GM21528 (cell line): ENCODE measurements around the gene IGFBPL1.

Experiments used
- ATAC-seq: cut with Tn5 transposase; IDR thresholded peaks from one replicate; pipeline ENCODE4 v1.9.1; 2021; ENCODE audit warnings: mild to moderate bottlenecking, moderate library complexity; ENCODE audit not compliant: unreplicated experiment, low FRiP score

The IGFBPL1 gene

DNA sequence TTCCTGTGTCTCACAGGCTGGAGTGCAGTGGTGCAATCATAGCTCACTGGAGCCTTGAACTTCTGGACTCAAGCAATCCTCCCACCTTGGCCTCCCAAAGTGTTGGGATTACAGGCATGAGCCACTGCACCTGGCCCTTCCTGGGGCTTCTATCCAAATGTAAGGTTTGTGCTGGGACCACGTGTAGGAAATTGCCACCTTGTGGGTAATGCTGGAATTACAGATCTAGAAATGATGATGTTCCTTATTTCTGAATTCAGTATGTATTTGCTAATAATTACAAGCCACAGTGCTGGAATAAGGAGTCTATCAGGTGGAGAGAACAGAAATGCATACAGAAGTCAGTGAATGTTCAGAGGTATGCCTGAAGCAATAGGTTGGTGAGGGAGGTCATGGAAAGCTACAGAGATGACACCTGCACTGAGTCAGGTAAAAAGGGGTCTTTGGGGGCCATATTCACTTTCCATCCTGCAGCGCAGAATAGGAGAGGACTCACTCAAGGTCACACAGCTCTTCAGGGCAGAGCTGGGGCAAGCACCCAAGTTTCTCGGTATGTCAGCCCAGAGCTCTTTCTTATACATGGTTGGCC, 8.8 kb upstream of the IGFBPL1 start:
- no peak for ATAC-seq

GRCh38 chr9:38431116-38431515, 6.9 kb upstream of the IGFBPL1 start:
- no peak for ATAC-seq

DNA sequence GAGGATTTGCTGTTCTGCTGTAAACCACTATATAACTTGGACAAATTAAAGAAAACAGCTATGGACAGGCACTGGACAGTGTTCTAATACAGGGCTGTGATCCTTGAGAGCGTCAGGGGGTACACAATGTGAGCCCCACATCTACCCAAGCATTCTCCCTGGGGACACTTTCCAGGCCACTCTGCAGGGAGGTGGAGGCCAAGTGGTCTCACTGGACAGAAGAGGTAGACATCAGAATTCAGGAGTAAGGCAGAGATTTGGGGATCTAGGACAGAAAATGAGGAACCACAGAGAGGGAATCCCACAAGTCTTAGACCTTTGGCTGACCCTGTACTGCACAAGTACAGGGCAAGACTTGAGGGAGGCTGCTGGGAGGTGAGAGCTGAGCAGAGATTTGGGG, 3.8 kb upstream of the IGFBPL1 start:
- no peak for ATAC-seq

GRCh38 chr9:38424918-38425317, 664 bp upstream of the IGFBPL1 start:
- ATAC-seq, result no peak

GRCh38 chr9:38423273-38423972, 831 bp downstream of the IGFBPL1 start:
- no peak for ATAC-seq

DNA sequence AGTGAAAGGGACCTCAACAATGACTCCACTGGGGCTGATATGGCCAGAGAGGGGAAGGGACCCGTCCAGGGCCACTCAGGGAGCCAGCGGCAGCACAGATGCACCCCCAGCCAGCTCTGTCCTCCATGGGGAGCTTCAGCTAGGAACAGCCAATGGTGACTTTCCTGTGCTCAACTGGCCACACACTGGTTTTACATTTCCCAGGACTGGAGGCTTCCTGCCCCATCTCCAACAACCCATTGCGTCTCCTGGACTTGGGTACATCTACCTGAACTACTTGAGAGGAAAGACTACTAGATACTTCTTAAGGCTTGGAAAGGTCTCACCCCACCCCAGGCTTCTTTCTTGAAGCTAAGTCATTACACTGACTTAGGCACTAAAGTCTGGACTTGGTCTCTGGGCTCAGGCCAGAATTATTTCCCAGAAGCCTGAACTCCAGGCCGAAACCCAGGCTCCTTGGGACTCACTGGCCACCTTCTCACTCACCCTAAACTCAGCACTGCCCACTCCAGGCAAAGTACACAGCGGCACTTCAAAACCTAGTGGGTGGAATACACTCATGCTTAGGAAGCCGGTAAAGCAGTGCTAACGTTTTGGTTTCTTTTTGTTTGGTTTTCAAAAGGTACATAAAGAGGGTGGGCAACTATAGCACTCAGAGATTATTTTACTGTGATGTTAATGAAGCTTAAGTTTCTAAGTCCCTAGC, 1.5 kb downstream of the IGFBPL1 start:
- ATAC-seq, result no peak

- no peak for ATAC-seq
These were observed 2.6 kb downstream of the IGFBPL1 start for GRCh38 chr9:38421498-38422211.

GRCh38 chr9:38419181-38419580, 5.1 kb downstream of the IGFBPL1 start:
- no peak for ATAC-seq

- ATAC-seq, result no peak
These were observed 5.9 kb downstream of the IGFBPL1 start for GRCh38 chr9:38418366-38418765.

DNA sequence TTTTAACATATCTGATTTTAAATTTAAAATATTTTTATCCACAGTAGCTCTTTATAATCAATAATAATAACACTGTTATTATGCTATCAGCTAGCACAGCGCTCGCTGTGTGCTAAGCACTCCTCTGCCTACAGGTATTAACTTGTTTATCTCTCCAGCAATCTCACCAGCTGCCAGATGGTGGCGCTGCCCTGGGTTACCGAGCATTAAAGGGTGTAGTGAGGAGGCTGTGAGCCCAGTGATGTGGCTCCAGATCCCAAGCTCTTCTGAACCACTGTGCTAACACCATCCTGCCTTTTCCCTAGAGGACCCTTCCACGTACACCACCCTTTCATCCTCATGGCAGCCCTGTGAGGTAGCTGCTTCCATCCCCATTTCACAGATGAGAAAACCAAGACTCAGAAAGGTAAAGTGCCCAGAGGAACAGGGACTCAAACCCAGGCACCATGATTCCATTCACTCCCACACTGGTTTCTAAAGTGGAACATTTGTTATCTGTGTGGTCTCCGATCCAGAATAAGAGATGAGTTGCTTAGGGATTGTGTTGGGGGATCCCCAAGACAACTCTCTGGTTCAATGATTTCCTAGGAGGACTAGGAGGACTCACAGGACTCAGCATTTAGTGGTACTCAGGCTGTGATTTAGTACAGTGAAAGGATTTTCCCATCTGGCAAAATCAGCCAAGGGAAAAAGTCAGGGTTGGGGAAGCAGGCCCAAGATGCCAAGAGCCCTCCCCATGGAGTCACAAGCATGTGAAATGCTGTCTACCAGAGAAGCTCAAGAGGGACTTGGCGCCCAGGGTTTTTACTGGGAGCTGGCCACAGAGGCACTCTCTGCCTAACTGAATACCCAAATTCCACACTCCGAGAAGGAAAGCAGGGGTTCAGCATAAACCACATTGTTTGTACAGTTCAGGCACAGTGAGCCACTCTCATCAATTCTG, 7.0 kb downstream of the IGFBPL1 start:
- ATAC-seq, result no peak

- ATAC-seq, result no peak
These were observed 7.8 kb downstream of the IGFBPL1 start for GRCh38 chr9:38416461-38416860.

DNA sequence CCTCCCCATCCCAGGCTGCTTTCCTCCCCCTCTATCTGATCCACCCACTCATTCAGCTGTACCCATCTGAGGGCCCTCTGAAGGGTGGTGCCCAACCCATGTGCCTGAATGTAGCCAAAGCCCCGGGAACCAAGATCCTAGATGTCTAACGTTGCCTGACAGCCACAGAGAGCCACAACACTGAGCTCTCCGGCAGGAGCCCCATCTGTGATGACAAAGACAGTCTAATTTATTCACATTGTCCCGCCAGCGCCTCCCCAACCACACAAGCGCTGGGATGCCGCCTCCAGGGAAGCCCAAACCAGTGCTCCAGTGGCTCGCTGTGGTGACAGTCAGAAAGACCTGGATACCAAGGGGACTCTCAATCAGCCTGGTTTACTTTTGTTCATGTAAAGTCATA, 8.4 kb downstream of the IGFBPL1 start:
- no peak for ATAC-seq

DNA sequence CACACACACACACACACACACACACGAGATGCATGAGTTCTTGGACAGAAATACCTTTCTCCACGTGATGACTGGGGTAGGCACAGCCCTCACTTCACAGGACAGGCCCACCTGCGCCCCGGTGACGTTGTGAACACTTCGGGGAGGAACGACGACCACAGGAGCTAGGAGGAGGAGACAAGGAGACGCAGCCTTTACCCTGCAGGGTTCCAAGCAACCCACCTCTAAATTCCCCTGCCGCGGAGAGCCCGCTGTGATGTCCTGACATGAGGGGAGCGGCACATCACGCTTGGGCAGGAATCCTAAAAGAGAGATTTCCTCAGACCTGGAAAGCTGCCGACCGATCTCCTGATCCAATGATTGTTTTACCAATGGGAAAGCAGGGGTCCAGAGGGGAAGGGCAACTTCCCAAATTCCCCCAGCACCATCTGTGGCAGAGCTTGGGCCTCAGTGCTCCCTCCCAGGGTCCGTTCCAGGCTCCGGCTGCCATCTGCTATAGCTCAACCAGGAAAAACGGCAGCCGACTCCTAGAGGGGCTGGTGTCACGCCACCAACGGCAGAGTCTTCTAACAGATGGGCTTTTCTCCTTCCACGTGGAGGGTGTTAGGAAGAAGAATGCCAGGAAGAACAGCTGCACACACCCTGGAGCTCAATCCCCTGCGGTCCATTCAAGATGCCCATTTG, 10.1 kb downstream of the IGFBPL1 start:
- no peak for ATAC-seq

- no peak for ATAC-seq
These were observed 11.0 kb downstream of the IGFBPL1 start for GRCh38 chr9:38413283-38413682.

- no peak for ATAC-seq
These were observed 11.5 kb downstream of the IGFBPL1 start for GRCh38 chr9:38412751-38413150.

GRCh38 chr9:38408719-38409118, 15.5 kb downstream of the IGFBPL1 start:
- ATAC-seq, result no peak

GRCh38 chr9:38406476-38407186, 17.6 kb downstream of the IGFBPL1 start:
- no peak for ATAC-seq

DNA sequence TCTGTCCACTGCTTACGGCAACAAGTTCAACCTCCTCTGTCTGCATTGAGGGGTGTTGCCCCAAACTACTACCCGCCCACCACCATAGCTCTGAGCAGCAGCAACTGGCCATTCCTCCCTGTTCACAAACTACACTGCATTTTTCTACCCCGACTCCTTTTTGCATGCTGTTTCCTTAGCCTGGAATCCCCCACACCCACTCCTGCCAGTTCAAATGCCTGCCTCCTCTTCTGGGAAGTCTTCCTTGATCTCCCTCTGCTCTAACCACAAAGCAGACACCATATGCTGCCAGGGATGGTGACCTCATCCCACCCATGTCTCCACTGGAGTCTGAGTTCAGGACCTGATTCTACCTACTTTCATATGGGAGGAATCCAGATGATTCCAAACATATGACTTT, 18.5 kb downstream of the IGFBPL1 start:
- ATAC-seq, result no peak

- no peak for ATAC-seq
These were observed 19.9 kb downstream of the IGFBPL1 start for GRCh38 chr9:38404314-38404713.
